Inferior parietal cortex (tissue), 1 donor: Measurements from ENCODE around the gene GLRX3.
A peak's percentile ranks its signal among the peaks of the same experiment; 100 is the strongest.

Source experiments
- DNase-seq: peaks from one replicate; pipeline ENCODE4 v3.0.0-alpha.2; 2016; ENCODE audit errors: extremely low spot score

GLRX3 gene

DNA sequence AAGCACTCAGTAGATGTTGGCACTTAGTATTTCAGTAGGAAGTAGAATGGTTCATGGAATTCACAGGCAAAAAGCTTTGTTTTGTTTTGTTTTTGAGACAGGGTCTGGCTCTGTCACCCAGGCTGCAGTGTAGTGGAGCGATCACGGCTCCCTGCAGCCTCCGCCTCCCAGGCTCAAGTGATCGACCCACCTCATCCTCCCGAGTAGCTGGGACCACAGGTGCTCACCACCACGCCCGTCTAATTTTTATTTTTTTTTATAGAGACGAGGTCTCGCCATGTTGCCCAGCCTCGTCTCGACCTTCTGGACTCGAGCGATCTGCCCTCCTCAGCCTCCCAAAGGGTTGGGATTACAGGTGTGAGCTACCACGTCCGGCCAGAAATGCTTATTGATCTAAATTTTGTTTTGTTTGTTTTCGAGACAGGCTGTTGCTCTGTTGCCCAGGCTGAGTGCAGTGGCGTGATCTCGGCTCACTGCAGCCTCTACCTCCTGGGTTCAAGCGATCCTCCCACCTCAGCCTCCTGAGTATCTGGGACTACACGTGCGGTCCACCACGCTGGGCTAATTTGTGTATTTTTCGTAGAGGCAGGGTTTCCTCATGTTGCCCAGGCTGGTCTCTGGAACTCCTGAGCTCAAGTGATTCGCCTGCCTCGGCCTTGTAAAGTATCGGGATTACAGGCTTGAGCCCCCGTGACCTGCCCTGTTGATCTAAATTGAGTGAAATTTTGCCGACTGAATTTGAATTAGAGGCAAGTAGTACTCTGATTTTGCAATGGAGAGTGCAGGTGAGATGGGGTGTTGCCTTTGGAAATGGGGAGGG, 1.7 kb downstream of the GLRX3 start:
- DNase-seq = no peak

DNA sequence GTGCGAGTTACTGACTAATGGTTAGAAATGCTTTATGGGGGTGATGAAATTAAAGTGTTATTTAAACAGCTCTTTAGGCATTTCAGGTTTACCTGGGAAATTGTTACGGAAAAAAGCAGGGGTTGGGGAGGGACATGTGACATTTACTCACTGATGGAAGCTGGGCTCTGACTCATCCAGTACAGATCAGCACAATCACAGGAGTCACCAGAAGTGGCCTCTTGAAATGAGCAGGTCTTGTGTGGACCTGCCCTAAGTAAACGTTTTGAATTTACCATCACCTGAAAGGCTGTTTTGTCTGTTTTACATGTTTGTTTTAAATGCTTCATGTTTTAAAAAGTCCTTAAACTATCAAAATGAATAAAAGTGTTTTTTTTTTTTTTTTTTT, 2.3 kb downstream of the GLRX3 start:
- no peak for DNase-seq

DNA sequence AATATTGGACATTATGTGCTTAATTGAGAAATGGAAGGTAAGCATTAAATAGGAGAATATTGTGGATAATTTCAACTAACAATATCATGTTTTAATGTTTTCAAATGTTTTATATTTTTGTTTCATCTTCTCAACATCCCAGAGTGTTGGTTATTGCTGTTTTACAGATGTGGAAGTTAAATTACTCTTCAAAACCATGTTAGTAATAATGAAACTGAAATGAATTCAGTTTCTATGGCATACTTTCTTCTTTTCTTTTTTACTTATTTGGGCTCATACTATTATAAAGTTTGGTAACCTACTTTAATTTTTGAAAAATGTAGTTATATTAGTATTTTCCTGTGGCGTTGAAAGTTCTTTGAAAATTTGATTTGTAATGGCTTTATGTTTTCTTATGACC, 4.2 kb downstream of the GLRX3 start:
- DNase-seq = no peak

DNA sequence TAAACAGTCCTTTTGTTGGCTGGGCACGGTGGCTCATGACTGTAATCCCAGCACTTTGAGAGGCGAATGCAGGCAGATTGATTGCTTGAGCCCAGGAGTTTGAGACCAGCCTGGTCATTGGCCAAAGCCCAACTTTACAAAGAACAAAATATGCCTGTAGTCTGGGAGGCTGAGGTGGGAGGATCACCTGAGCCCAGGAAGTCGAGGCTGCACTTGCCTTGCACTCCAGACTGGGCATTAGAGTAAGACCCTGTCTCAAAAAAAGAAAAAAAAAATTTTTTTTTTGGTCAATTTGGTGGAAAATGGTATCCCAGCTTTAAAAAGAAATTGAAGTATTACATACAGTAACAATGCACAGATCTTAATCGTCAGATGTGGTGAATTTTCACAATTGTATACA, 4.8 kb downstream of the GLRX3 start:
- no peak for DNase-seq

DNA sequence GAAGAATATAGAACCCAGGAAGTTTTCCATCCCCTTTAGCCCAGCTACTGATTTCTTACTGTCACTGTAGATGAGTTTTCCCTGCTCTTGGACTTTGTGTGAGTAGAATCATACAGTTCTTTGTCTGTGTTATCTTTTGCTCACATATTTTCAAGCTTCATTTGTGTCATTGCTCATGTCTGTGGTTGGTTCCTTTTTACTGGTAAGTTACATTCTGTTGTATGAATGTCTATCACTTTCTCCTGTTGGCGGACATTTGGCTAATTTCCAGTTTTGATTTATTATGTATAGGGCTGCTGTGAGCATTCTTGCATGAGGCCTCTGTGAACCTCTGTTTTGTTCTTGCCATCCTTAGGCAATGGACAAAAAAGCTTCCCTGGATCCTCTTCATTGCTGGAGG, 5.3 kb downstream of the GLRX3 start:
- DNase-seq = no peak

DNA sequence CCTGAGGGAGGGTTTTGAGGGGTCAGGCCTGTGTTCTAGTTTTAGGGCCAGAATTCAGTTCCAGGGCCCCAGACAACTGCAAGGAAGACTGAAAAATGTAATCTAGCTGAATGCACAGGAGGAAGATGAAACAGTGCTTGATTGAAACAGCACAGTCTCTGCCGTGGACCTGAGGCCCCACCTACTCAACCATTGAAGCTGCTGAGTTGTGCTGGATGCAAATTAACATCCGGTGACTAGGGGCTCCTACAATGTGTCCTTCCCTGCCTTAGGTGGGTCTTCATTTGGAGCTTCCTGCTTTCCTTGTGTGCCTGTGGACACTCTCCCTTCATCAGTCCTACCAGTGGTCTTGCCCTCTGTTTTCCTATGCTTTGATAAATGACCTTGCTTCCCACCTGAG, 5.7 kb downstream of the GLRX3 start:
- DNase-seq = no peak

DNA sequence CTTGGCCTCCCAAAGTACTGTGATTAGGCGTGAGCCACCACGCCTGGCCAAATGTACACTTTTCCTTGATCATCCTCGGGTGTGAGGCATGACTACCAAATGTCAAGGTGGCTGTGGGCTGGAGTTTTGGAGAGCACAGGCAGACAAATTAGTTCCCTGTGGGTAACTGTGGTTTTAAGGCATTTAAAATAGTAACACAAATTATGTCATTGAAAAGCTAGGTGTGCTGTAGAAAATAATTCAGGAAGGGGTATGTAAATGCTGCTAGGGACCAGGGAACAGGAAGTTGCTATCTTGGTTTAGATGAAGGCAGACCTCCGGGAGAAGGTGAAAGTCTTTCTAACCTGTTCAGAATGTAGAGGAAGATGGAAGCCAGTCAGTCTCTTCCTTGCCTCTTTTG, 9.9 kb downstream of the GLRX3 start:
- no peak for DNase-seq

DNA sequence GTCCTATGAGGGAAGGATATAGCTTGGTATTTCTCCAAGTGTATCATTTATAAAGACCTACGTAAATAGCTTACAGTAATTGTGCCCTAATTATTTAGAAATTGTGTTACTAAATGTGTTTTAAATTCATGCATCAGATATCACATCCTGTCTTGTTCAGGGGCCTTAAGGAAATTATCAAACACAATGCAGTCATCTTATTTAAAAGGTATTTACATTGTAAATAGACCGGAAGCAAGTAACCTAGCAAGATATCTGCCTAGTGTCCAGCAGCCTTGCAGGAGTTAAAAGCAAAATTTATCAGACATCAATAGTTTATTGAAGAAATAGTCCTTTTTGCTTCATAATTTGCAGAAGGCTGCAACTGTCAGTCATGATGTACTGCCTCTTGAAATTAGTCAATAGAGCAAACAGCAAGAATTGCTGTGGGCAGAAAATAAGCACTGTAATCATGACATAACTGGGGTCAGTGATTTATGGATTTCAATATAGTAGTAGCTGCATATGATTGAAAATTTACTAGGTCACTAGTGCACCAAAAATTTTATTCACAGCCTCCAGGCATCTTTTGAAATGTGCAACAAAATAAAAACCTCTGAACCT, 23.1 kb downstream of the GLRX3 start:
- DNase-seq = no peak

DNA sequence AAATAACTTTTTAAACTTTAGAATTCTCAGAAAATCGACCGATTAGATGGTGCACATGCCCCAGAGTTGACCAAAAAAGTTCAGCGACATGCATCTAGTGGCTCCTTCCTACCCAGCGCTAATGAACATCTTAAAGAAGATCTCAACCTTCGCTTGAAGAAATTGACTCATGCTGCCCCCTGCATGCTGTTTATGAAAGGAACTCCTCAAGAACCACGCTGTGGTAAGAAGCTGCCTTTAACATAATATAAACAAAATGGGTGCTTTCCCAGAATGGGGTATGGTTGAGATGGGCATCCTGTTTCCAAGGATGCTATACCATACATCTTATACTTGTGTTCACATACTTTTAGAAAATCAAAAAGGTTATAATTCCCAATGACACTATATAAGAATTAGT, 24.6 kb downstream of the GLRX3 start:
- DNase-seq = no peak

DNA sequence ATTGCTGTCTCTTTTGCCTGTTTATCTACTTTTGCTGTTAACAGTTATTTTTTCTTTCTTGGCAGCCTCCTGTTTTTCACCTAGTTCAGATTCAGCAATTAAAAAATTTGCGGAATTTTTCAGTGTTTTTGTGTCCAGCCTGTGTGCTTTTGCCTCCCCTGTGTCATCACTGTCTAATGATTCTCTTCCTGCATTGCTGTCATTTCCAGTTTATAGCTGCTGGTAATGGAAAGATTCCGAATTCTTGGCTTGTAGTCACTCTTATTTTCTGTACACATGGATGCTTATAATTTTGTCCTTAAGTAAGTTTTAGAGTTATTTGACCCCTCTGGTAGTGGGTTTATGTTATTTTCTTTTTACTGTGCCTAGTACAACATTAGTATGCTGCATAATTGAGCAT, 25.1 kb downstream of the GLRX3 start:
- DNase-seq = no peak

DNA sequence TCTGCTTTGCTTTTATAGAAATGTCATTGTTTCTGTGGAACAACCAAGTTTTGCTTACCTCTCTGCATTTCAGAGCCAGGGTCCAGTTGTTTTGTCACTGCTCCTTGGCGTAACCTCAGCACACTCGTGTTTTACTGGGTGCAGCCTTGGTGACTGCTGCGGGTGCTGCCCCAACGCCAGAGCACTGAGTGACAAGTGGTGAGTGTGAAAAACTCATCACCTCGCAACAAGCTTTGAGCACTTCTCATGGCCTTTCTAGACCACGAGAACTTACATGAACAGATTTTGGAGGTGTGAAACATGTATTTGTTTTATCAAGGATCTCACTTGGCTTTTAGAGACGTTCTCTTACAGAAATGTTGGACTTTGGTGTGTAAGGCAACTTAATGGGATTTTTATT, 31.0 kb downstream of the GLRX3 start:
- DNase-seq = no peak

DNA sequence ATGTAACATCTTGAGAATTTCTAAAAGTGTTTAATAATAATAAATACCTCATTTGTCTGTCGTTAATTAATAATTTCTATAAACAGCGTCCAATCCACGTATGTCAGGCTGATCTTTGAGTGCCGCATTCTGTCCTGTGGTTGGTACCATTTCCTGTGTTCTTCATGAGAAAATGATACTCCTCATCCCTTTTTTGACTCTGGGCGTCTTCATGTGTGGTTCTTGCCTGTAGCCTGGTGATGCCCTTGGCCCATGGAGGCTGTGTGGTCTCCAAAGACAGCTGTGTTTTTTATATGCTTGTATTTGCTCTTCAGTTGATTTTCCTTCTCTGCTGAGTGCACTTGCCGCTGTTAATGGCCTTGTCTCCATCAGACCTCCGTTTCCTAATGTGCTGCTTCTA, 31.5 kb downstream of the GLRX3 start:
- no peak for DNase-seq

DNA sequence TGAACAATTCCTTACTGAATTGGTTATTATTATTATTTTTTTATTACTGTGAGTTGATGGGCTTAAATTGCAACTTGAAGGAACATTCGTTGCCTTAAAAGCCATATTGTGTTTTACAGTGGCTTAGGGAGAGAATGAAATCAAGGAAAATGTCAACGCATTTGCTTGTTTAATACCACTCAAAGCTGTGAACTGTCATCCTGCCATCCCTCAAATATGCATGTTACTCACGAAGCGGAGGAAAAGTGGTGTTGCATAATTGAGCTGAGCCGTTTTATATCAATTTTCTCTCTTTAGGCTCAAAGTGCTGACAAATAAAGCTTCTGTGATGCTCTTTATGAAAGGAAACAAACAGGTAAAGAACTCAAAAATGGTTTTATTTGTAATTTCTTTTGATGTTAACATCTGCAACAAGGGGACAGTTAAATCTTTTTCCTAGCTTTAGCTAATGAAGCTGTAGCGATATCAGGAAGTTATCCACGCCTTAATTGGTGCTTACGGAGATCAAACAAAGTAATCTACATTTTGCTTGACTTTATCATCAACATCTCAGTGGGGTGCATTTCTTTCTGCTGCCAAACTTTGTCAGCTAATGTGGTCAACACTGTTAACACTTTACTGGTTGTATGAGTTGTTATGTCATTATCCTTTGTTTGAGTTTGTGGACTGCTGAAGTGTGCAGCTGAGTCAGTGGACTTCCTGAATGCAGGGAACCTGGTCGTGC, 33.1 kb downstream of the GLRX3 start:
- no peak for DNase-seq

DNA sequence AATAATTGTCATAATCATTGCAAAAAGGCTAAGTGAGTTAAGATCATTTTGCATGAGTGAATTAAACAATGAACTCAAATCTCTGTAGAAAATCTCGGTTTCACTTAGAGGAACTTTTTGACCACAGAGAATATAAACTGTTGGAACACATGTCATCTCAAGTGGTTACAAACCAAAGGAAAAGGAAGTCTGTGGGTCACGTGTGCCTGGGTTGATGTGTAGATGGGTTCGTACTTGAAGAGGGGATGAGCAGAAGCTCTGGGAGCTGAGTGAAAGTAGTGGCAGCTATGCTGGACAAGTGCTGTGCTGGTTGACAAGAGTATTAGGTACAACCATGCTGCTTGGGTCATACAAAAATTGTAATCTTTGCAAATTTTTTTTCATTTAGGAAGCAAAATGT, 35.0 kb downstream of the GLRX3 start:
- DNase-seq = no peak

DNA sequence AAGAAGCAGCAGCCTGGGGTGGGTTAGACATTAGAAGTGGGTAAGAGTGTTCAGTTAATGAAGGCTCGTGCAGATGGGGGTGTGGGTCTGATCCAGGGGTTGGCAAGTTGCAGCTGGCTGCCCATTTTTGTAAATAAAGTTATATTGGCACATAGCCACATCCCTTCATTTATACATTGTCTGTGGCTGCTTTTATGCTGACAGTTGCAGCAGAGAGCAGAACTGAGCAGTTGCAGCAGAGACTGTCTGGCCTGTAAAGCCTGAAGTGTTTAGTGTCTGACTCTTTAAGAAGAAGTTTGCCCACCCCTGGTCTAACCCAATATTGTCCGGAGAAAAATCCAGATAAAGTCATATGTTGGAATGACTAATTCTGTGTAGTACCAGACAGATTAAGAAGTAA, 38.1 kb downstream of the GLRX3 start:
- DNase-seq = no peak

DNA sequence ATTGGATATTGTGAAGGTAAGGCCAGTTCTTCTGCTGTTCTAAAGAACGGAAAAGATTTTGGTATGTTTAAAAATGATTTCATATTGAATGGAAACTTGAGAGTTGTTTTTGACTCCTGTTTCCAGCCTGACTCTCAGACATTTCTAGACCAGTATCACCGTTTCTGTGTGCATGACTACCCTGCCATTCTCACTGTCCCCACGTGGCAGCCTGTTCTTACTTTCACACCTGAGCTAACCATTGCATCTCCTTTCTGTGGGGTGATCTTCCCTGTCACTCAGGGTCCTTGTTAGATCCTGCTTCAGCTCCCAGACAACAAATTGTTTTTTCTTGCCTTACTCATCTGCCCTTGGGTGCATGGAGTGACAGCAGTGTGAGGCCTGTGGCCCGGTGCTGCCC, 38.9 kb downstream of the GLRX3 start:
- DNase-seq = no peak

DNA sequence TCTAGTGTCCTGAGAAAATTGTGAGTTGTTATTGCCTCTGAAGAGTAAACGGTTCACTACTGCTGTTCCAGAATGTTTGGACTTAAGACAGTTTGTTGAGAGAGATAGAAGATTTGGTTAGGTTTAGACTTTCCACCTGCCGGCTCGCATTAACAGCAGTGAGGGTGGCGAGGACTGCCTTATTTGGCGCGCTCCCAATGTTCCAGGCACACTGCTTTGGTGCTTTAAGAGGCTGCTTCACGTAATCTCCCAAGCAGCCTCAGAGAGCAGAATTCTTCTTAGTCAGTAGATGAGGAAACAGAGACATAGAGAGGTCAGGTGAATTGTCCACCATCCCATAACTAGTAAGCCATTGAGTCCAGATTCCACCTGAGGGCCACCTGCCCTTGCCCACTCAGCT, 41.1 kb downstream of the GLRX3 start:
- peak; percentile 41 for DNase-seq

DNA sequence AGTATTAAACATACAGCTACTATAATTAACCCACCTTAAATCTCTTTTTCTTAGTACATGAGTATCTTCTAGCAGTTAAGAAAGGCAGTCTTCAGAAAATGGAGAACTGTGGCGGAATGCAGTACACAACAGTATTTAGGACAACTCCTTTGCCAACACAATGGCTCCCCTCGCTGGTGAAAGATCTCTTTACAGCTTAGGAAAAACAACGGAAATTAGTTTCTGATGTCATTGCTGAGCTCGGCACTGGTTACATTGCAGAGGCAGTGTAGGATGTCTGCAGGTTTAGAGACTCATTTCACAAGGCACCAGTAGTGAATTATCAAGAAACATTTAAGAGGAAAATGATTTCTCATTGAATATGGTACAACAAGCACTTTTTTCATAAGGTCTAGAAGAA, 43.4 kb downstream of the GLRX3 start:
- DNase-seq = peak; percentile 89

DNA sequence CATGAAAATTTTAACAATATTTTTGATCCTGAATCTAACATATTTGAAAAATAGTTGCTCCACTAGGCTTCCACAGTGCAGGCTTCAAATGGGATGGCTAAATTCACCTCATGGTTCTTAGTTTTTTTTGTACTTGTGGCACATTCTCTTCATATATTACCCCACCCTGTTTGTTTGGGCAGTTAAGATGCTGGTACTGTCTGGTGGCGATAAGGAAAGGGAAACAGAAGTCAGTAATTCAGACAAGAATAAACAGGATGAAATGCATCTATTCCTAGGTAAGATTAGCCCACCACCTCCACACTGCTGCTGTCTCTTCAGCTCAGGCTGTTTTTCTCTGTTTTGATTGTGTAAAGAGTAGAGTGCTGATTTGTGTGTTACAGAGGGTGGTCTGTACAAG, 44.2 kb downstream of the GLRX3 start:
- DNase-seq = no peak

DNA sequence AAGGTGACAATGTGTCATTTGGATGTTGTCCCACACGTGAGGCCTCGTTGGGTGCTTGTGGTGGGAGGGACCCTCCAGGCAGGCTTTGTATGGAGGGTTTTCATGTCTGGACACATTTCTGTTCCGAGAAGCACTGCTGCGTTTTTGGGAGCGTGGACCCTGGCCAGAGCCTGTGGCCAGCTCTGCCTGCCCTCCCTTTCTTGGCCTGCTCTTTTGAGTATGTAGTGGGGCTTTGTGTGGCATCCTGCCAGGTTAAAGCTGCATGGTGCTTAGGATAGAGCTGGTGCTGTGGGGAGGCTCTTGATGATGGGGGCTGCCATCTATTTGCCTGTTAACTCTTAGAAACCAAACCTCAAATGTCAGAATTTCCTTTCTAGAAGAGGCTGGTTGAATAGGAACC, 45.7 kb downstream of the GLRX3 start:
- no peak for DNase-seq

DNA sequence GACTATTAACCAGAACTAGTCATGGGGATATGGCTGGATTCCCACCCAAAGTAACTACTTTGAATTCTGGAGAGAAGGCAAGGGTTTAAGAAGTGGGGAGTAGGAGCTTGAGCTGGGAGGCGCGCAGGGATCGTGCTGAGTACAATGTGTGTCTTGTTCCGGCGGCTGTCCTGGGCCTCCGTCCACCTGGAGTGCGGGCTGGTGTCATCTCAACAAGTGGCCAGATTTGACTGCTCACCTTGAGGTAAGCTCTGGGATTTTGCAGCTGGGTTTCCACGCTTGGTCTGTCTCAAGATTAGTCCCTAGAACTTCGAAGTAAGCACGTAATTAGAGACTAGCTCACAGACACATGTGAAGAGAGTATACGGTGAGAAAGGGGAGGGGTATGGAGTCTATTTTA, 49.4 kb downstream of the GLRX3 start:
- no peak for DNase-seq

DNA sequence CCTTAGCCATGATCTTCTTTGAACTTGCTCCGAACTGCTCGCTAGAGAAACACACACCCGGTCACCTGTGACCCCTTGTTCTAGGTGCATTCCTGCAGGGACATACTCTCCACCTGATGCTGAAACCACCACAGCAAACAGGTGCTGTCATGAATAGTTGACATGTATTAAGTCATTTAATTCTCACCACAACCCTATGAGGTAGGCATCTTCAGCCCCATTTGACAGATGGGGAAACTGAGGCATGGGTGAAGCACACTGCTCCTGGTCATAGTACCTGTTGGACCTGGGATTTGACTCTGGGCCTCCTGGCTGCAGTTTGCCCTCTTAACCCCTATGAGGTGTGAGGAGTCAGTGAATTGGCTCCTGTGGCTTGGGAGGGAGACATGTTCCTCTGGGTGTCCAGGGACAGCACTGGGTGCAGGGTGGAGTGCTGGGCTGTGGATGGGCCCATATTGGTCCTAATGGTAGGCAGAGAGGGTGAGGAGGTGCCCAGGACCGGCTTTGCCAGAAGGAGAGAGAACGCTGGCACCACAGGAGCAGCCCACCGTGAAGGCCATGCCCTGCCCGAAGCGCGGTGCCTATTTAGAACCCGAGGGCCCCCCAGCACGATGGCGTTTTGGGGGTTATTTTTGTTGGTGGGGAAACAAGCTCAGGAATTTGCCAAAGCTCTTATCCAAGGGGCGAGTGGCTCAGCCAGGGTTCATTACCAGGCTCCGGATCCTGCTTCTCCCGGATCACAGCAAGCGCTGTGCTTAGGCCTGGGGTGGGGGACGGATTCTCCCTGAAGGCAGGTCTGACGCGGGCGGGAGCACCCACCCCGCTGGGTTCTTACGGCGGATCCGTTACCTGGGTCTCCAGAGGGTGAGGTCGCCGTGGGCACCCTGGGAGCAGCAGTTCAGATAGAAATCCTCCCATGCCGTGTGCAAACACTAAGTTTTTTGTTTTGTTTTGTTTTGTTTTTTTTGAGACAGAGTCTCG, 52.3 kb downstream of the GLRX3 start:
- DNase-seq = no peak
